ENCODE results near the gene LINC01488.

GRCh38 chr11:69431893-69432738, 49.3 kb upstream of the LINC01488 start:
- TF ChIP-seq CTCF (IDR thresholded peaks at IDR 0.05; ENCODE audit: insufficient read depth, low read length, poor library complexity, severe bottlenecking) (no peak), EZH2phosphoT487 (conservative IDR thresholded peaks at IDR 0.05; ENCODE audit: low read length) (no peak)

Data from SU-DHL-6 (cell line).